Measurements from ENCODE around the gene TTLL3. TPM values are rescaled to one million over a fixed set of nuclear protein-coding genes. Genes with fewer than 3 reads are reported as not detected.
"Not testable (repeated sequence)": the region's sequence is repeated elsewhere in the genome, so short reads cannot be mapped to it uniquely, and the experiment has no call there.

The TTLL3 gene
- total RNA-seq, 1 experiment from 2014 or later: 19.5 TPM

- CTCF ChIA-PET: no interaction called here
- intact Hi-C loops (cut with micrococcal nuclease; ENCODE audit: unreplicated experiment): loop anchor here (5.0 kb wide), 1 partner anchor 36 kb away; no protein-coding TSS in a partner anchor
- no peak for DNase-seq
- Mint-ChIP-seq H3K4me1 (ENCODE audit: low read depth, unreplicated experiment) (no peaks in the 10 kb centered on the region), H3K27ac (ENCODE audit: unreplicated experiment) (no peak overlapping the region), H3K9me3 (ENCODE audit: low read depth, unreplicated experiment) (no peaks in the 10 kb centered on the region), H3K27me3 (ENCODE audit: unreplicated experiment) (no peaks in the 10 kb centered on the region), H3K36me3 (ENCODE audit: insufficient read depth, unreplicated experiment) (no peaks in the 10 kb centered on the region), H3K4me3 (ENCODE audit: low read depth, unreplicated experiment) (no peak overlapping the region)
- no peak for TF ChIP-seq CTCF (IDR thresholded peaks at IDR 0.05; ENCODE audit: unreplicated experiment)
- BruUV-seq (replicated peaks): no TSS peak
These were observed 51.6 kb downstream of the TTLL3 start for GRCh38 chr3:9861626-9862130.

DNA sequence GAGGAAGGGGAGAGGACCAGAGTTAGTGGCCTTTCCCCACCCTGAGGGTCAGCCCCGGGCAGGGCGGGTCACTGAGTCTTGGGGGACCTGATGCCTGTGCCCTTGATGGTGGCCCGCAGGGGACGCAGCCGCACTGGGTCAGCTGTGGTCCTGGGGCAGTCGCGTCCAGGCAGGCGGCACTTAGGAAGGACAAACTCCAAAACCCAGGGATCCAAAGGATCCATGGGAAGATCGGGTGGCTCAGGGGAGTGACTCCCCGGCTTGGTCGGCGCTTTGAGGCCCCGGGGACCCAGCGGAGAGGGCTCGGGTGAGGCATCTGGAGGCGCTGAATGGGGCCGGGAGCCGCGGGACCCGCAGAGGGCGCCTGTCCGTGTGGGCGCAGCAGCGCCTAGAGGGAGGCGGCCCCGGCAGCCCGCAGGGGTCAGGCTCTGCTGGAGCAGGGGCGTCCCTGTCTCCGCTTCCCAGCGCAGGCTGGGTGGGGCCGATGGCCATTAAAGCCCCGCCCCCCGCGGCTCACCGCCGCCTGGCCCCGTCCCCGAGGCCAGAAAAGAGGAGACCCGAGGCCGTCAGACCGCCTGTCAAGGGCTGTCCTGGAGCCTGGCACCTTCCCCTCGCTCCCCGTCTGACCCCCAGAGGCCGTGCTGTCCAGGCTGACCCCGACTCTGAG lies 52.5 kb downstream of the TTLL3 start:
- no peaks in the 10 kb centered on the region for H3K9me3 Mint-ChIP-seq (ENCODE audit: low read depth, unreplicated experiment)
- H3K4me3 Mint-ChIP-seq (ENCODE audit: low read depth, unreplicated experiment): peak overlapping the region; percentile 21
- CTCF ChIA-PET: interaction anchor here (1.3 kb wide), 1 partner anchor 71 kb away, joined by 4 read pairs; the partner anchor contains the start of gene CRELD1
- peak; percentile 76 for DNase-seq
- no peaks in the 10 kb centered on the region for H3K4me1 Mint-ChIP-seq (ENCODE audit: low read depth, unreplicated experiment)
- peak; percentile 18 for TF ChIP-seq CTCF (IDR thresholded peaks at IDR 0.05; ENCODE audit: unreplicated experiment)
- no TSS peak for BruUV-seq (replicated peaks)
- H3K27ac Mint-ChIP-seq (ENCODE audit: unreplicated experiment): no peak overlapping the region
- H3K27me3 Mint-ChIP-seq (ENCODE audit: unreplicated experiment): no peaks in the 10 kb centered on the region
- intact Hi-C loops (cut with micrococcal nuclease; ENCODE audit: unreplicated experiment): loop anchor here (5.0 kb wide), 1 partner anchor 35 kb away; no protein-coding TSS in a partner anchor
- H3K36me3 Mint-ChIP-seq (ENCODE audit: insufficient read depth, unreplicated experiment): no peaks in the 10 kb centered on the region

DNA sequence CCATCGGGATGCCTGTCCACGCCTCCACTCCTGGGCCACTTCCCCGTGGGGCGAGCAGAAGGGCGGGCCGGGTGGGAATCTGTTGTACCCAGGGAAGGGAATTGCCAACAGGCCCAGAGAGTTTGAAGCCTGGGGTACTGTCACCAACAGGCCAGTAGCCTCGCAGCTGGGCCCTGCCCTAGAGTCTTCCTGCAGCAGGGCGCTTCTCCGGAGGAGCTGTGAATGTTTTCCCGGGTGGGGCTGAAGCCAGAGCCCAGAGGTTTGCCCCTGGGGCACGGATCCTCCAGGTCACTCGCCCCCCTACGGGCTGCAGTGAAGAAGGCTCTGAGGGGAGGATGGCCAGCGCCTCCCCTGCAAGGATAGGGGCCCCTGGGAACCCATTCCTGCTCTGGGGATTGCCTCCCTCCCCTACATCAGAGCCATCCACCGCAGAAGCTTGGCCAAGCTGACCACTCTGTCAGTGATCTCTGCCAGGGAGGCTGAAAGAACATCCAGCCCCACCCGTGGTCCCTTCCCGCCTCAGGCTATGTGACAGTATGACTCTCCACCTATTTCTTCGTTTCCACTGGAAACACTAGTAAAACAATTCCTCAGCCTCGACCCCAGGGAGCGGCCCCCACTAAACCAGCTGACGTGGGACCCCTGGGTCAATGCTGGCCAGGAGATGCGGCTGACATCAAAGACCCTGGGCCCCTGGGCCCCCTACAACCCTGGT lies 53.2 kb downstream of the TTLL3 start:
- intact Hi-C loops (cut with micrococcal nuclease; ENCODE audit: unreplicated experiment): loop anchor here (5.0 kb wide), 1 partner anchor 34 kb away; no protein-coding TSS in a partner anchor
- DNase-seq: no peak
- Mint-ChIP-seq H3K9me3 (ENCODE audit: low read depth, unreplicated experiment) (no peaks in the 10 kb centered on the region), H3K4me3 (ENCODE audit: low read depth, unreplicated experiment) (peak overlapping the region; percentile 21), H3K27ac (ENCODE audit: unreplicated experiment) (no peak overlapping the region), H3K36me3 (ENCODE audit: insufficient read depth, unreplicated experiment) (no peaks in the 10 kb centered on the region), H3K4me1 (ENCODE audit: low read depth, unreplicated experiment) (no peaks in the 10 kb centered on the region), H3K27me3 (ENCODE audit: unreplicated experiment) (no peaks in the 10 kb centered on the region)
- no TSS peak for BruUV-seq (replicated peaks)
- CTCF ChIA-PET: interaction anchor here (1.3 kb wide), 1 partner anchor 70 kb away, joined by 4 read pairs; the partner anchor contains the start of gene CRELD1
- no peak for TF ChIP-seq CTCF (IDR thresholded peaks at IDR 0.05; ENCODE audit: unreplicated experiment)

- no peak overlapping the region for H3K27ac Mint-ChIP-seq (ENCODE audit: unreplicated experiment)
- H3K4me1 Mint-ChIP-seq (ENCODE audit: low read depth, unreplicated experiment): no peaks in the 10 kb centered on the region
- CTCF ChIA-PET: interaction anchor here (0.7 to 1.1 kb wide), 4 partner anchors 16 to 83 kb away, joined by 3 read pairs; partner anchors contain the start of genes CIDEC, IL17RC and IL17RE
- TF ChIP-seq CTCF (IDR thresholded peaks at IDR 0.05; ENCODE audit: unreplicated experiment): no peak
- DNase-seq: peak; percentile 66
- H3K36me3 Mint-ChIP-seq (ENCODE audit: insufficient read depth, unreplicated experiment): no peaks in the 10 kb centered on the region
- intact Hi-C loops (cut with micrococcal nuclease; ENCODE audit: unreplicated experiment): loop anchor here (5.0 kb wide), 1 partner anchor 33 kb away; no protein-coding TSS in a partner anchor
- no TSS peak for BruUV-seq (replicated peaks)
- no peaks in the 10 kb centered on the region for H3K27me3 Mint-ChIP-seq (ENCODE audit: unreplicated experiment)
- no peaks in the 10 kb centered on the region for H3K9me3 Mint-ChIP-seq (ENCODE audit: low read depth, unreplicated experiment)
- H3K4me3 Mint-ChIP-seq (ENCODE audit: low read depth, unreplicated experiment): no peak overlapping the region
These were observed 54.3 kb downstream of the TTLL3 start for GRCh38 chr3:9864200-9864927.

- H3K27me3 Mint-ChIP-seq (ENCODE audit: unreplicated experiment); BruUV-seq (replicated peaks); DNase-seq; H3K27ac Mint-ChIP-seq (ENCODE audit: unreplicated experiment); intact Hi-C loops (cut with micrococcal nuclease; ENCODE audit: unreplicated experiment); H3K36me3 Mint-ChIP-seq (ENCODE audit: insufficient read depth, unreplicated experiment); H3K4me3 Mint-ChIP-seq (ENCODE audit: low read depth, unreplicated experiment); H3K9me3 Mint-ChIP-seq (ENCODE audit: low read depth, unreplicated experiment); H3K4me1 Mint-ChIP-seq (ENCODE audit: low read depth, unreplicated experiment): not testable (repeated sequence)
- CTCF ChIA-PET: interaction anchor here (0.8 to 1.1 kb wide), 2 partner anchors 37 to 82 kb away, joined by 3 read pairs; partner anchors contain the start of gene IL17RE
These were observed 55.1 kb downstream of the TTLL3 start for GRCh38 chr3:9865125-9865637.
